ENCODE results near the gene SRRM3.

Gene SRRM3

GRCh38 chr7:76189276-76189675, 12.4 kb upstream of the SRRM3 start:
- TF ChIP-seq CTCF (IDR thresholded peaks at IDR 0.05) = no peak
- no peak overlapping the region for H3K9ac ChIP-seq
- H3K36me3 ChIP-seq (ENCODE audit: control insufficient read depth, insufficient read depth, low read length) = no peaks in the 10 kb centered on the region
- no peaks in the 10 kb centered on the region for H3K4me1 ChIP-seq
- H3K9me3 ChIP-seq (ENCODE audit: control insufficient read depth, low read length) = no peaks in the 10 kb centered on the region
- H2AFZ ChIP-seq = no peak overlapping the region
- H3K27ac ChIP-seq = no peak overlapping the region
- H3K79me2 ChIP-seq = no peaks in the 10 kb centered on the region
- no peaks in the 10 kb centered on the region for H3K27me3 ChIP-seq (ENCODE audit: control insufficient read depth, insufficient read depth, low read length)
- H3K4me2 ChIP-seq (ENCODE audit: low read length) = no peak overlapping the region
- H3K4me3 ChIP-seq (ENCODE audit: low read depth, low read length) = no peak overlapping the region

GRCh38 chr7:76191783-76192240, 9.9 kb upstream of the SRRM3 start:
- Histone ChIP-seq H3K36me3 (ENCODE audit: control insufficient read depth, insufficient read depth, low read length) (no peaks in the 10 kb centered on the region), H3K79me2 (no peaks in the 10 kb centered on the region), H3K9me3 (ENCODE audit: control insufficient read depth, low read length) (no peaks in the 10 kb centered on the region), H3K4me3 (ENCODE audit: low read depth, low read length) (no peak overlapping the region), H3K4me1 (no peaks in the 10 kb centered on the region), H3K9ac (no peak overlapping the region), H3K4me2 (ENCODE audit: low read length) (no peak overlapping the region), H2AFZ (no peak overlapping the region), H3K27ac (no peak overlapping the region), H3K27me3 (ENCODE audit: control insufficient read depth, insufficient read depth, low read length) (no peaks in the 10 kb centered on the region)
- TF ChIP-seq CTCF (IDR thresholded peaks at IDR 0.05) = no peak

- Histone ChIP-seq H2AFZ (no peak overlapping the region), H3K4me1 (no peaks in the 10 kb centered on the region), H3K36me3 (ENCODE audit: control insufficient read depth, insufficient read depth, low read length) (no peaks in the 10 kb centered on the region), H3K9me3 (ENCODE audit: control insufficient read depth, low read length) (no peaks in the 10 kb centered on the region), H3K27ac (no peak overlapping the region), H3K27me3 (ENCODE audit: control insufficient read depth, insufficient read depth, low read length) (no peaks in the 10 kb centered on the region), H3K4me2 (ENCODE audit: low read length) (no peak overlapping the region), H3K9ac (no peak overlapping the region), H3K4me3 (ENCODE audit: low read depth, low read length) (no peak overlapping the region), H3K79me2 (no peaks in the 10 kb centered on the region)
- TF ChIP-seq CTCF (IDR thresholded peaks at IDR 0.05) = no peak
Observed at GRCh38 chr7:76193466-76193865, 8.2 kb upstream of the SRRM3 start.

- no peak overlapping the region for H3K4me3 ChIP-seq (ENCODE audit: low read depth, low read length)
- no peak overlapping the region for H3K27ac ChIP-seq
- no peaks in the 10 kb centered on the region for H3K4me1 ChIP-seq
- H3K9ac ChIP-seq = no peak overlapping the region
- no peaks in the 10 kb centered on the region for H3K9me3 ChIP-seq (ENCODE audit: control insufficient read depth, low read length)
- H3K4me2 ChIP-seq (ENCODE audit: low read length) = no peak overlapping the region
- no peak for TF ChIP-seq CTCF (IDR thresholded peaks at IDR 0.05)
- H3K27me3 ChIP-seq (ENCODE audit: control insufficient read depth, insufficient read depth, low read length) = no peaks in the 10 kb centered on the region
- H3K36me3 ChIP-seq (ENCODE audit: control insufficient read depth, insufficient read depth, low read length) = no peaks in the 10 kb centered on the region
- H2AFZ ChIP-seq = no peak overlapping the region
- H3K79me2 ChIP-seq = no peaks in the 10 kb centered on the region
Observed at GRCh38 chr7:76193883-76194282, 7.8 kb upstream of the SRRM3 start.

GRCh38 chr7:76196786-76197185, 4.9 kb upstream of the SRRM3 start:
- Histone ChIP-seq H3K27ac (no peak overlapping the region), H3K4me3 (ENCODE audit: low read depth, low read length) (no peak overlapping the region), H3K4me2 (ENCODE audit: low read length) (no peak overlapping the region), H3K27me3 (ENCODE audit: control insufficient read depth, insufficient read depth, low read length) (no peaks in the 10 kb centered on the region), H3K4me1 (no peaks in the 10 kb centered on the region), H3K9me3 (ENCODE audit: control insufficient read depth, low read length) (no peaks in the 10 kb centered on the region), H2AFZ (no peak overlapping the region), H3K36me3 (ENCODE audit: control insufficient read depth, insufficient read depth, low read length) (no peaks in the 10 kb centered on the region), H3K79me2 (peaks cover 5% of the 10 kb centered on the region), H3K9ac (no peak overlapping the region)
- no peak for TF ChIP-seq CTCF (IDR thresholded peaks at IDR 0.05)

All from parathyroid adenoma (tissue), 2 donors.